Prostate gland (tissue), 2 donors: ENCODE results near the gene ATAD3C.
"Not testable (repeated sequence)": the region's sequence is repeated elsewhere in the genome, so short reads cannot be mapped to it uniquely, and the experiment has no call there.

Experiments
- CTCF ChIP-seq, 4 experiments: fragments of 200-600 bp in 2 of 4; fragments of 450-650 bp in 2 of 4; sonication (generic) in 2 of 4; IDR thresholded peaks; 1 replicate in 3 of 4; 2 replicates in 1 of 4; pipeline ENCODE4 v1.5.1; 2016 to 2019; ENCODE audit warnings: antibody characterized with exemption in 4 of 4, mild to moderate bottlenecking in 2 of 4, moderate library complexity in 2 of 4
- POLR2AphosphoS5 ChIP-seq: sonication (generic); formaldehyde crosslinking; IDR thresholded peaks from one replicate; pipeline ENCODE4 v1.6.1; 2017; ENCODE audit warnings: antibody characterized with exemption

GRCh38 chr1:1518621-1519007, 69.1 kb downstream of the ATAD3C start:
- not testable (repeated sequence) for TF ChIP-seq CTCF (IDR thresholded peaks at IDR 0.05); POLR2AphosphoS5
